GM19324 (cell line): ENCODE data around the gene WASL.
A peak's percentile ranks its signal among the peaks of the same experiment; 100 is the strongest.

Experiments
- ATAC-seq: cut with Tn5 transposase; IDR thresholded peaks from one replicate; pipeline ENCODE4 v1.9.1; 2021; ENCODE audit warnings: mild to moderate bottlenecking, moderate library complexity; ENCODE audit not compliant: unreplicated experiment, low FRiP score

The WASL gene

GRCh38 chr7:123709525-123709924, 39.3 kb downstream of the WASL start:
- ATAC-seq: no peak

GRCh38 chr7:123705211-123705901, 43.4 kb downstream of the WASL start:
- ATAC-seq: no peak

GRCh38 chr7:123695944-123696677, 52.7 kb downstream of the WASL start:
- ATAC-seq: no peak

GRCh38 chr7:123692471-123692877, 56.3 kb downstream of the WASL start:
- ATAC-seq: no peak

- no peak for ATAC-seq
Observed at GRCh38 chr7:123690550-123690949, 58.3 kb downstream of the WASL start.

GRCh38 chr7:123689250-123689649, 59.6 kb downstream of the WASL start:
- ATAC-seq: no peak

GRCh38 chr7:123687727-123688126, 61.1 kb downstream of the WASL start:
- ATAC-seq: no peak

GRCh38 chr7:123687161-123687560, 61.6 kb downstream of the WASL start:
- no peak for ATAC-seq

GRCh38 chr7:123682690-123683089, 66.1 kb downstream of the WASL start:
- peak; percentile 60 for ATAC-seq

GRCh38 chr7:123681561-123681960, 67.2 kb downstream of the WASL start:
- ATAC-seq: no peak

GRCh38 chr7:123680580-123680979, 68.2 kb downstream of the WASL start:
- ATAC-seq: no peak

- ATAC-seq: no peak
Observed at GRCh38 chr7:123679614-123680013, 69.2 kb downstream of the WASL start.

- ATAC-seq: no peak
Observed at GRCh38 chr7:123677061-123677715, 71.6 kb downstream of the WASL start.

- ATAC-seq: no peak
Observed at GRCh38 chr7:123675181-123675473, 73.7 kb downstream of the WASL start.

- no peak for ATAC-seq
Observed at GRCh38 chr7:123674399-123675180, 74.2 kb downstream of the WASL start.

GRCh38 chr7:123673752-123674398, 74.9 kb downstream of the WASL start:
- ATAC-seq: no peak

GRCh38 chr7:123673137-123673732, 75.6 kb downstream of the WASL start:
- no peak for ATAC-seq

GRCh38 chr7:123669485-123669884, 79.3 kb downstream of the WASL start:
- ATAC-seq: no peak

GRCh38 chr7:123666492-123666891, 82.3 kb downstream of the WASL start:
- no peak for ATAC-seq

GRCh38 chr7:123665896-123666295, 82.9 kb downstream of the WASL start:
- no peak for ATAC-seq
